ENCODE results near the gene SH3RF3.

The SH3RF3 gene

GRCh38 chr2:109266496-109266895 is 137.5 kb downstream of the SH3RF3 start:
- DNase-seq = no peak

GRCh38 chr2:109266998-109267854 is 138.2 kb downstream of the SH3RF3 start:
- DNase-seq = no peak

GRCh38 chr2:109268916-109269315 is 139.9 kb downstream of the SH3RF3 start:
- no peak for DNase-seq

GRCh38 chr2:109269706-109270504 is 140.9 kb downstream of the SH3RF3 start:
- DNase-seq = no peak

GRCh38 chr2:109270505-109271312 is 141.7 kb downstream of the SH3RF3 start:
- no peak for DNase-seq

- no peak for DNase-seq
These were observed 142.9 kb downstream of the SH3RF3 start for GRCh38 chr2:109271920-109272319.

- DNase-seq = no peak
These were observed 143.5 kb downstream of the SH3RF3 start for GRCh38 chr2:109272461-109272860.

- no peak for DNase-seq
These were observed 146.4 kb downstream of the SH3RF3 start for GRCh38 chr2:109275120-109276012.

- no peak for DNase-seq
These were observed 148.4 kb downstream of the SH3RF3 start for GRCh38 chr2:109277406-109277805.

- no peak for DNase-seq
These were observed 150.3 kb downstream of the SH3RF3 start for GRCh38 chr2:109279243-109279860.

GRCh38 chr2:109280804-109281203 is 151.8 kb downstream of the SH3RF3 start:
- DNase-seq = no peak

GRCh38 chr2:109282360-109282759 is 153.4 kb downstream of the SH3RF3 start:
- no peak for DNase-seq

- no peak for DNase-seq
These were observed 153.9 kb downstream of the SH3RF3 start for GRCh38 chr2:109282865-109283264.

- DNase-seq = no peak
These were observed 155.8 kb downstream of the SH3RF3 start for GRCh38 chr2:109284826-109285225.

- DNase-seq = no peak
These were observed 156.2 kb downstream of the SH3RF3 start for GRCh38 chr2:109285244-109285651.

- no peak for DNase-seq
These were observed 158.4 kb downstream of the SH3RF3 start for GRCh38 chr2:109287413-109287812.

GRCh38 chr2:109287838-109288237 is 158.8 kb downstream of the SH3RF3 start:
- no peak for DNase-seq

- no peak for DNase-seq
These were observed 159.8 kb downstream of the SH3RF3 start for GRCh38 chr2:109288544-109289368.

GRCh38 chr2:109289504-109290222 is 160.7 kb downstream of the SH3RF3 start:
- no peak for DNase-seq

Measured in stimulated activated CD4-positive, alpha-beta T cell treated with anti-CD3 and anti-CD28 coated beads, Interleukin-2, amount 100 ng/mL, for 48 hours (primary cell).